Measurements from ENCODE around the gene ZNF280B.

- TF ChIP-seq PCBP1 (IDR thresholded peaks at IDR 0.05; ENCODE audit: low read depth, low read length, poor library complexity, severe bottlenecking) (no peak), PCBP2 (IDR thresholded peaks at IDR 0.05; ENCODE audit: low read depth, low read length, poor library complexity, severe bottlenecking) (no peak), ZNF3 (CRISPR knock-in tag; IDR thresholded peaks at IDR 0.05) (no peak), GABPA (tag; conservative IDR thresholded peaks at IDR 0.05; ENCODE audit: low read depth) (no peak), ZNF431 (CRISPR knock-in tag; IDR thresholded peaks at IDR 0.05) (no peak)
Observed at GRCh38 chr22:22469527-22469926, 39.0 kb downstream of the ZNF280B start.

Data from K562 (cell line).